ENCODE measurements around the gene BPIFB3. TPM values are rescaled to one million over a fixed set of nuclear protein-coding genes. Genes with fewer than 3 reads are reported as not detected.
"Not testable (repeated sequence)": the region's sequence is repeated elsewhere in the genome, so short reads cannot be mapped to it uniquely, and the experiment has no call there.

BPIFB3 gene
- polyA plus RNA-seq, 1 experiment, result not detected

GRCh38 chr20:33097001-33097400 is 43.3 kb downstream of the BPIFB3 start:
- TF ChIP-seq, protein P1, sequence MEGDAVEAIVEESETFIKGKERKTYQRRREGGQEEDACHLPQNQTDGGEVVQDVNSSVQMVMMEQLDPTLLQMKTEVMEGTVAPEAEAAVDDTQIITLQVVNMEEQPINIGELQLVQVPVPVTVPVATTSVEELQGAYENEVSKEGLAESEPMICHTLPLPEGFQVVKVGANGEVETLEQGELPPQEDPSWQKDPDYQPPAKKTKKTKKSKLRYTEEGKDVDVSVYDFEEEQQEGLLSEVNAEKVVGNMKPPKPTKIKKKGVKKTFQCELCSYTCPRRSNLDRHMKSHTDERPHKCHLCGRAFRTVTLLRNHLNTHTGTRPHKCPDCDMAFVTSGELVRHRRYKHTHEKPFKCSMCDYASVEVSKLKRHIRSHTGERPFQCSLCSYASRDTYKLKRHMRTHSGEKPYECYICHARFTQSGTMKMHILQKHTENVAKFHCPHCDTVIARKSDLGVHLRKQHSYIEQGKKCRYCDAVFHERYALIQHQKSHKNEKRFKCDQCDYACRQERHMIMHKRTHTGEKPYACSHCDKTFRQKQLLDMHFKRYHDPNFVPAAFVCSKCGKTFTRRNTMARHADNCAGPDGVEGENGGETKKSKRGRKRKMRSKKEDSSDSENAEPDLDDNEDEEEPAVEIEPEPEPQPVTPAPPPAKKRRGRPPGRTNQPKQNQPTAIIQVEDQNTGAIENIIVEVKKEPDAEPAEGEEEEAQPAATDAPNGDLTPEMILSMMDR (IDR thresholded peaks at IDR 0.05; ENCODE audit: low read depth, low read length), result no peak
- Histone ChIP-seq H3K27me3 (ENCODE audit: control insufficient read depth, insufficient read depth, low read length) (peaks cover 2% of the 10 kb centered on the region), H3K9me3 (ENCODE audit: control insufficient read depth, insufficient read depth, low read length) (no peaks in the 10 kb centered on the region), H3K4me3 (ENCODE audit: low read depth, low read length) (no peak overlapping the region), H3K27ac (ENCODE audit: low read depth, low read length) (no peak overlapping the region)
- no peak for DNase-seq (ENCODE audit: low read depth, low spot score)
- ChIA-PET CTCF (interaction anchor here (1.0 kb wide), 1 partner anchor 193 kb away, joined by 3 read pairs; no protein-coding TSS in a partner anchor), POLR2A (no interaction called here)

DNA sequence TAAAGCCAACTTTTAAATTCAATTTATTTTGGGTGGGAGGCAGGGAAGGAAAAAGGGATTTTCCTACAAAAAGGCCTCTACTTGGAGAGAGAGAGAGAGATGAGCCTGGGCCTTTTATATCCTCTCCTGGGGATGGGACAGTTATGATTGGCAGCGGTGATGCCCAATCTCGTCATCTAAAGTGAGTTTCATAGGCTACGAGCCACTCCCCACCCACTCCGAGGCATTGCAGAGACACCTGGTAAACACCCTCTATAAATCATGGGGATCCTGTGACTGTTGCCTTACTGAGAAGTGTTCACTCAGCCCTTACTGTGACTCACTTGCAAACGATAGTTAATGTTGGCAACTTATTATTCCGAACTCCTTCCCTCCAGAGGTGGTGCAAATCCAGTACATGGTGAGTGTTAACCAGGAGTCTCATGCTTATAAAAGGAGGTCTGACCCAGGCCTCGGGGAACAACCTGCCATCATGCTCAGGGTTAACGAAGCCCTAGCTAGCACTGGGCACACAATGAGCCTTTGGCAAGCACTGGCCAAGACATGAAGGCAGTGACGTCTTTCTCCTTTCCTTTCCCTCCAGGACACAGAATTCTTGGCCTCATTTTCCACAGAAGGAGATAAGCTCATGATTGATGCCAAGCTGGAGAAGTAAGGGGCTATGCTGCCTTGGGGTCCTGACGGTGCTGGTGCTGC is 46.3 kb downstream of the BPIFB3 start:
- DNase-seq (ENCODE audit: low read depth, low spot score), result no peak
- CTCF ChIA-PET, result no interaction called here
- POLR2A ChIA-PET, result no interaction called here
- H3K9me3 ChIP-seq (ENCODE audit: control insufficient read depth, insufficient read depth, low read length), result no peaks in the 10 kb centered on the region
- peaks cover 6% of the 10 kb centered on the region for H3K27me3 ChIP-seq (ENCODE audit: control insufficient read depth, insufficient read depth, low read length)
- H3K4me3 ChIP-seq (ENCODE audit: low read depth, low read length), result no peak overlapping the region
- no peak overlapping the region for H3K27ac ChIP-seq (ENCODE audit: low read depth, low read length)
- TF ChIP-seq, protein P1 (IDR thresholded peaks at IDR 0.05; ENCODE audit: low read depth, low read length), result no peak

DNA sequence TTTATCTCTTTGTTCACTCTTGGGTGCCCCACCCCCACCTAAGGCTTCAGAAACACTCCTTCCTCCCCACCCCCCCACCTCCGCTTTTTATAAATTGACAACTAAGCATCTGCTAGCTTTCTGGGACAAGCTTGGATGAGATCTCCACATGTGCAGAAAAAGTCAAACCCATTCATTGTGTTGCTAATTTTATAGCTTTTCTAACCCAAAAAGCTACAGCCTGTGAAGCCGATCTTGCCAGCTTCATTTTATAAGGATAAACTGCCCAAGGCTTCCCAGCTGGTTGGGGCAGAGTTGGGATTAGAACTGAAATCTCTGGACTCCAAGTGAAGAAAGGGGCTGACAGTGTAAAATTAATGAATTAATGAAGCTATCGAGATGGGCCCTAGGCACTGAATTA is 49.9 kb downstream of the BPIFB3 start:
- no peak for DNase-seq (ENCODE audit: low read depth, low spot score)
- H3K9me3 ChIP-seq (ENCODE audit: control insufficient read depth, insufficient read depth, low read length), result no peaks in the 10 kb centered on the region
- H3K27me3 ChIP-seq (ENCODE audit: control insufficient read depth, insufficient read depth, low read length), result peaks cover 6% of the 10 kb centered on the region
- no peak overlapping the region for H3K4me3 ChIP-seq (ENCODE audit: low read depth, low read length)
- ChIA-PET CTCF (interaction anchor here (0.6 kb wide), 1 partner anchor 10 kb away, joined by 4 read pairs; no protein-coding TSS in a partner anchor), POLR2A (no interaction called here)
- TF ChIP-seq, protein P1 (IDR thresholded peaks at IDR 0.05; ENCODE audit: low read depth, low read length), result no peak
- no peak overlapping the region for H3K27ac ChIP-seq (ENCODE audit: low read depth, low read length)

DNA sequence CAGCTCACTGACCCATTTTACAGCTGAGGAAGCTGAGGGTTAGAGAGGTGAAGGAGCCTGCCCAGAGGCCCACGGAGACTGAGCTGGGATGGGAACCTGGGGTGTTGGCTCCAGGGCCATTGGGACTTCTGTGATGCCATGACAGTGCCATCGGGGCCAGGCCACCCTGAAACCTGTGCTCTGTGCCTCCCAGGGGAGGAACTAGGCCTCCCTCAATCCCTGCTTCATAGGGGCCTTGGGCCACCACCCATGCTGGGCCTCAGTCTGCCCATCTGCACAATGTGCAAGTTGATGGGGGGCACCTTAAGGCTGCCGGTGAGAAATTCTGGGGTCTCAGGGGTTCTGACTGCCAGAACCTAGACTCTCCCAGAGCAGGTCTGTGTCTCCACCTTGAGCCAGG is 50.6 kb downstream of the BPIFB3 start:
- no peak for DNase-seq (ENCODE audit: low read depth, low spot score)
- Histone ChIP-seq H3K27ac (ENCODE audit: low read depth, low read length) (no peak overlapping the region), H3K9me3 (ENCODE audit: control insufficient read depth, insufficient read depth, low read length) (no peaks in the 10 kb centered on the region), H3K27me3 (ENCODE audit: control insufficient read depth, insufficient read depth, low read length) (peaks cover 6% of the 10 kb centered on the region), H3K4me3 (ENCODE audit: low read depth, low read length) (no peak overlapping the region)
- ChIA-PET POLR2A (no interaction called here), CTCF (no interaction called here)
- TF ChIP-seq, protein P1 (IDR thresholded peaks at IDR 0.05; ENCODE audit: low read depth, low read length), result no peak

DNA sequence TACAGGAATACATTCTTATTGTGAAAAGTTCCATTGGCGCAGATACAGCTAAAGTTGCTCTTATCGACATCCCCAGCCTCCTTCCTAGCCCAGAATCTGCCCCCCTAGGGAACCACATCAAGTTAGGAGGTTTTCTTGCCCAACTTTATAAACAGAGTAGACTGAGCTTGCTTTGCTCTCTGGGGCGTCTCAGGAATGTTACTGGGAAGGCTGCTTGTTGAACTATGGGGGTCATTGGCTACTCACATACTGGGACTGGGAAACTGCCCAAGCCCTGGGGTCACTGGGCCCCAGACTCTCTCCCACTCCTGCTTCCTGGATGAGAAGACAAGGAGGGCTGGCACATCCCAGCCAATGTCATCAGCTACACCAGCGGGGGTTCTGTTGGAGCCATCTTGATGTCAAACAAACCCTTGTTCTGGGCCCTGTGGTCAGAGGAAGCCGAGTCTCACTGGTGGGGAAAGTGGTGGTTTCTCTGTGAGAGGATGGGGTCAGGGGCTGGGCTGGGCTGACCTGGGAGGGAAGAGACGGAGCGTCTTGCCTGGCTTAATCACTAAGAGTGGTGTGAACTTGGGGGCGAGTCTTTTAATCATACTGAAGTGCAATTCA is 51.7 kb downstream of the BPIFB3 start:
- TF ChIP-seq, protein P1 (IDR thresholded peaks at IDR 0.05; ENCODE audit: low read depth, low read length), result no peak
- CTCF ChIA-PET, result interaction anchor here (0.6 kb wide), 1 partner anchor 203 kb away, joined by 3 read pairs; no protein-coding TSS in a partner anchor
- POLR2A ChIA-PET, result no interaction called here
- no peaks in the 10 kb centered on the region for H3K9me3 ChIP-seq (ENCODE audit: control insufficient read depth, insufficient read depth, low read length)
- H3K27me3 ChIP-seq (ENCODE audit: control insufficient read depth, insufficient read depth, low read length), result peaks cover 6% of the 10 kb centered on the region
- DNase-seq (ENCODE audit: low read depth, low spot score), result no peak
- no peak overlapping the region for H3K27ac ChIP-seq (ENCODE audit: low read depth, low read length)
- H3K4me3 ChIP-seq (ENCODE audit: low read depth, low read length), result no peak overlapping the region

DNA sequence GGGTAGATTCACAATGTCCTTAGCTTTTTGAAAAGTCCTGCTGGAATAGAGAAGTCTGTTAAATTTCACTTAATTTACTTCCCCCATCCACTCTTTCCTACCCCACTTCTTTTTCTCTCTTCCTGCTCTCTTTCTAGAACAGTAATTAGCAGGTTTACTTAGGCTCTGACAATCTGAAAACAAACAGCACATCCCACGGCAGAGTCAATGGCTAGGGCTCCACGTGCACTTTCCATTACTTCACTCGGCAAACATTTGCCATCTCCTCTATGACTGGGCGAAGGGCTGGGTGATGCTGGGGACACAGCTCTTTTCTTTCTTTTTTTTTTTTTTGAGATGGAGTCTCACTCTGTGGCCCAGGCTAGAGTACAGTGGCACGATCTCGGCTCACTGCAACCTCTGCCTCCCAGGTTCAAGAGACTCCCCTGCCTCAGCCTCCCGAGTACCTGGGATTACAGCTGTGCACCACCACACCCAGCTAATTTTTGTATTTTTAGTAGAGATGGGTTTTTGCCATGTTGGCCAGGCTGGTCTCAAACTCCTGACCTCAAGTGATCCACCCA is 52.4 kb downstream of the BPIFB3 start:
- H3K27me3 ChIP-seq (ENCODE audit: control insufficient read depth, insufficient read depth, low read length); H3K4me3 ChIP-seq (ENCODE audit: low read depth, low read length); POLR2A ChIA-PET; H3K27ac ChIP-seq (ENCODE audit: low read depth, low read length); H3K9me3 ChIP-seq (ENCODE audit: control insufficient read depth, insufficient read depth, low read length); DNase-seq (ENCODE audit: low read depth, low spot score): not testable (repeated sequence)
- CTCF ChIA-PET, result interaction anchor here (0.6 kb wide), 1 partner anchor 204 kb away, joined by 3 read pairs; no protein-coding TSS in a partner anchor

Data from AG04450 (cell line).